NCI-H510A (cell line): Measurements from ENCODE around the gene MFF.
A peak's percentile ranks its signal among the peaks of the same experiment; 100 is the strongest.
"Not testable (repeated sequence)": the region's sequence is repeated elsewhere in the genome, so short reads cannot be mapped to it uniquely, and the experiment has no call there.

Experiments used
- DNase-seq: peaks from one replicate; lab custom pipeline; 2025; lab: John Stamatoyannopoulos, UW

The MFF gene

GRCh38 chr2:227337442-227337841, 12.4 kb downstream of the MFF start:
- no peak for DNase-seq

- DNase-seq, result no peak
Observed at GRCh38 chr2:227339098-227339599, 14.1 kb downstream of the MFF start.

DNA sequence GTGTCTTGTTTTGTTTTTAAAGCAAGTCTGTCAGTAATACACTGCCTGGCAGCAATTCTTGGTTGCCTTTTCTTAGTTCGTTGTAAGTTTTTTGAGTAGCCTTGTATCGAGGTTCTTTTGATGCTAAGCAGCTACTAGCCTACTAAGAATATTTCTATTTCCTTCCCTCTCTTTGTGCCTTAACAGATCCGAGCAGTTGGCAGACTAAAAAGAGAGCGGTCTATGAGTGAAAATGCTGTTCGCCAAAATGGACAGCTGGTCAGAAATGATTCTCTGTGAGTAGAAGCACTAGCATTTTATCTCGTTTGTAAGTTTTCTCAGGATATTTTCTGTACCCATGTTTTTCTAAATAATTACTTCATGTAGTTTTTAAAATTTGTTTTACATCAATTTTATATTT, 15.1 kb downstream of the MFF start:
- DNase-seq, result no peak

GRCh38 chr2:227341553-227341952, 16.5 kb downstream of the MFF start:
- DNase-seq, result no peak

DNA sequence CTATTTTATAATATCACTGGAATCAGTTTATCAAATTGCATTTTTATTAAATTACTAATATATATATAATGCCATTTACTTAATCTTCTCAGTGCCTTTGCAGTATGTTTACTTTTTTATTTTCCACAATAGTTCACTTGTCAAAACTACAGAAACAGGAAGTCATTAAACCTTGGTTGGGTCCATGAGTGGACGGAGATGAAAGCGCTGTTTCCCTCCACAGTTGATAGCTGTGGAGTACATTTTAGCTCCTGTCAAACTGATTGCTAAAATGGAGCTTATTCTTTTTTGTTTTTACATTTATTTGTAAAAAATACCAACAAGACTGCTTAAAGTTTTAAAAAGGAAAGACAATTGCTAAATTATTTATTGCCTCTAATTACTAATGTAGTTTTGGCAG, 19.2 kb downstream of the MFF start:
- no peak for DNase-seq

GRCh38 chr2:227347117-227347516, 22.1 kb downstream of the MFF start:
- no peak for DNase-seq

DNA sequence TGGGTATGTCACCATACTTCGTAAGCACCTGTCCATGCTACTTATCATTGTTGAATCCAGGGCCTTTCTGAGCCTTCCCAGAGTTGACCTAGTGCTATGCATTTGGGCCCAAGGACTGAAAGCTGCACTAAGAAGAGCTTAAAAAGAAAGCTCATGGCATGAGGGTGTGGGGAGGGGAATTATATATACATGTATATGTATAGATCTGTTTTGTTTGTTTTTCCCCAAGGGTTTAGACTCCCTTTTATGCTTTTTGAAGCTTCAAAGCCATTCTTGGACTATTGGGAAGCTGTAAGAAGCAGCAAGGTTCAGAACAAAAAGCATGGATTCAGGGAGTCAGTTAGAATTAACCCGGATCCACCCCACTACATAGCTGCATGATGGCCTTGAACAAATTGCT, 23.3 kb downstream of the MFF start:
- DNase-seq, result no peak

GRCh38 chr2:227349989-227350612, 25.1 kb downstream of the MFF start:
- no peak for DNase-seq

DNA sequence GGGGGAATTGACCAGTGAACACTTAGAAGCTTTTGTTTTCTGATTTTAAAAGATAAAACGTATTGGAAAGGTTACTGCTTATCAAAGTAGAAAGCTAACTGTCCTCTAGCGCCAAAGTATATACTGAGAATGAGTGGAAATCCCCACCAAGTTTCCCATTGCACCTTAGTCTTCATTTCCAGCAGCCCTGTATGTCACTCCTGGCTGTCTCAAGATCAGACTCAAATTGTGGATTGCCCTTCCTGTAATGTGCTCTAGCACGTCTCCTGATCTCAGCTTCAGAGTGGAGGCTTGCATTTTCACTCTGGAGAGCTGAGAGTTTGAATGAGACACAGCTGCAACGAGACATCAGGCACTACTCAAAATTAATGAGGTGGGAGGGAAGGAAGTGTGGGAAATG, 26.6 kb downstream of the MFF start:
- no peak for DNase-seq

DNA sequence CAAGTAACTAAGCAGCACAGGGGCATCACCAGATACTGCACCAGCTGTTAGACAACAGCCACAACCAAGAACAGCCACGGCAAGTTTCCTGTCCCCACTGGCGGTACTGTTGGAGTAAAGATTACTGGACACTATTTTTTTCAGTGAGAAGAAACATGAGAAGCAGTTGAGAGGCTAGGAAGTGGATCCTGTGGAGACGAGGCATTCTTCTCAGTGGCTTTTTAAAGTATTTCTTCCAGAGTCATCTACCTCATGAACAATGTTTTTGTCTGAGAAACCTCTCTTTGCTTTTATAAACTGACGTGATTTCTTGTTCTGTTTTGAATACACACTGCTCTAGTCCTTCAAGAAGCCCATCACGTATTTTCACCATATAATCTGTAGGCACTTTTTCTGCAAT, 35.3 kb downstream of the MFF start:
- no peak for DNase-seq

DNA sequence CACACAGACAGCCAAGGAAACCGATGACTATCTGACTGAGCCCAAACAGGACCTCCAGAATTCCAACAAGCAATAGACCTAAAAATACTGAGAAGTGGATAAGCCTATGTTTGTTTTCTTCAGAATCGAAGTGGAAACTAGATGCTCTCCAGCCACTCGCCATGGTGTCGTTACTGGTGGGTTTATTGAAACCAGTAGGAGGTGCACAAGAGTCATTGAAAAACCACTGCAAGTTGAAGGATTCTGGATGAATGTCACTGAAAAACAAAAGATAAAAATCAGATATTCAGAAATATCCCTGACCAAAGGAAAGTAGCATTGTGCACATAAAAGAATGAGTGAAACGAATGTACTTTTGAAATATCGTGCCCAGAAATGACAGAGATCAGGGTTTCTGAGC, 38.7 kb downstream of the MFF start:
- no peak for DNase-seq

- DNase-seq, result not testable (repeated sequence)
Observed at GRCh38 chr2:227364585-227365263, 39.7 kb downstream of the MFF start.

GRCh38 chr2:227365833-227366232, 40.8 kb downstream of the MFF start:
- DNase-seq, result no peak

DNA sequence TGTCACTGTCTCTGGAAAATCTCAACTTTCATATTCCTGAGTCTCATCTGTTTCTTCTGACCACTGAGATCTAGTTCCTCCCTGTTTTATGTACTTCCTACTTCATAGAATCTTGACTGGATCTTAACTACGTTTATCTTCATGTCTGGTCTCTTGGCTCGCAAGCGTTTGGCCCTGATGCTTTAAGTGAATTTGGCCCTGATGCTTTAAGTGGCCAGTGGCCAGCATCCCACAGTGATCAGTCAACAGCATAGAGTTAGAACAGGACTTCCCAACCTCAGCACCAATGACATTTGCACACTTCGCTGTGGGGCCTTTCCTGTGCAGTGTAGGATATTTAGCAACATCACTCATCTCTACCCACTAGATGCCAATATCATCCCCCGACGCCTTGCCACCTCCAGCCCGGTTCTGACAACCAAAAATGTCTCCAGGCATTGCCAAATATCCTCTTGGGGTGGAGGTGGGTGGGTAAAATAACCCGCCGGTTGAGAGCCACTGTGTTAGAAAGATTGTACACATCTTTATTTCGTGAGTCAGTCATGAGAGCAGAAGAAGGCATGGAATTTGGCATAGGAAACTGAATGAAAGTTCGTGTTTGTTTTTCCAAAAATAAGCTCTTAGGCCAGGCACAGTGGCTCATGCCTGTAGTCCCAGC, 41.8 kb downstream of the MFF start:
- no peak for DNase-seq

DNA sequence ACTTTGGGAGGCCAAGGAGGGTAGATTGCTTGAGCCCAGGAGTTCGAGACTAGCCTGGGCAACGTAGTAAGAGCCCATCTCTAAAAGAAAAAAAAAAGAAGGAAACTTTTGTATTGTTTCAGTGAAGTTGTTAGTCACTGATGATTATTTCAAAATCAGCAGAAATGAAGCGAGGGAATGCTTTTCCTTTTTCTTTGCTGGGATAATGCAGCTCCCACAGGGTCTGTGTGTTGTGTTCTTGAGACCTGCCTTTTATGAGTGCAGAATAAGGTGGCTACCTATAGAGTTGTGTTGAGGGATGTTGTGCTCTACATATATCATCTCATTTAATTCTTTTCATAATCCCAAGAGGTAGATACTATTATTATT, 42.4 kb downstream of the MFF start:
- DNase-seq, result no peak

DNA sequence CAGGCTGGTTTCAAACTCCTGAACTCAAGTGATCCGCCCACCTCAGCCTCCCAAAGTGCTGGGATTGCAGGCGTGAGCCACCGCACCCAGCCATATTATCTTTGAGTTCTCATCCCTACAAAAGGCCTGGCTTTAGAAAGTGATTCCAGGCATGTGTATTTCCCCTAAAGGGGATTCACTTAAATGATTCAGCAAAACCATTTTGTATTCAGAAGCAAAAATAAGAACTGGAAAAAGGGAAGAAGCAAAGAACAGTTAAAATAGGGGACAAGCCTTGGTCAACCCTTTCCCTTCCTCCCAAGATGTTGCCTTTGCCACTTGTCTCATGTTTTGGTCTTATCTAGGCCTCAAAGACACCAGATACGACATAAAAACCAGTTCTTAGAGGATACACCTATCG, 43.5 kb downstream of the MFF start:
- no peak for DNase-seq

DNA sequence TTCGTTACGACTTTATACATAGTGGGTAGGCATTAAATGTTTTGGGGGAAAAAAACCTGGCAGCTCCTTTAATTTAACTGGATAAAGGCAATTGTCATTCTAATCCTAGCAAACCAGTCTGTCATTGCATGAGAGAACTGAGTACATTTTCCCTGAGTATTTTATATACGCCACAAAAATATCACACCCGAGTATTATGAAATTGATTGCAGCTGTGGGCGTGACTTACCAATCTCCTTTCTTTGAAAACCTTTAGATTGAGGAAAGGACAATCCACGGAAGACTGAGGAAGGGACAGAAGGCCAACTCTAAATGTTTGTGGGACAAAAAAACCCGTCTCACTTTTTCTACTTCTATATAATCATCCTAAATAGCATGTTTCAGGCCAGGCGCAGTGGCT, 45.0 kb downstream of the MFF start:
- DNase-seq, result no peak

GRCh38 chr2:227370791-227371312, 45.8 kb downstream of the MFF start:
- DNase-seq, result no peak

GRCh38 chr2:227373389-227373788, 48.3 kb downstream of the MFF start:
- no peak for DNase-seq

GRCh38 chr2:227374158-227374557, 49.1 kb downstream of the MFF start:
- no peak for DNase-seq

DNA sequence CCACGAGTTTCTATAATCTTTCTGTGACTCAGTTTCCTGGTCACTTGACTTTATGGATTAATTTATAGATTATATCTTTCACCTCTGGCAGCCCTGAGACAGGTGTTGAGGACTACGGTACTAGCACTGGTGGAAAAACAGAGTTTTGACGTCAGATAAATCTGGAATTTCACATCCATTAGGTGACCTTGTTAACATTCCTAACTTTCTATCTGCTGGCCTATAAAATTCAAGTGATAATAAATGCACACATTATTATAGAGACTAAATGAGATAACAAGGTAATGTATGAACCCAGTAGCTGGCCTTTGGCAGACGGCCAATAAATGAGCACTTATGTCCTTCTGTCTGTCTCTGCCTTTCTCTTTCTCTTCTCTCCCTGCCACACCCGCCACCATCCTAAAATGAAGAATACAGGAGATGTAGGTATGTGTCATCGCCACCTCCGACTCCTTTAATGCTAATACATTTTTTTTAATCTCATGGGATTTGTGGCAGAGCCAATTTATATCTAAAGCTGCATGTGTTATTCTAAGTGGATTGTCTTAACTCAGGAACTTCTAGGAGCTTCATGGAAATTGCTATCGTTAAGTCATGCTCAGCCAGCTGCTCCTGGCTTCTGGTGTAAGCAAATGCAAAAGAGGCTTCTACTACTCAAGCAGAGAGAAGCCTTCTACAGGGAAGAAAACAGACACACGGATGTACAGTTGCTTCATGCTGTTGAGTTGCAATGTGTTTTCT, 51.8 kb downstream of the MFF start:
- DNase-seq, result peak; percentile 37
